Endodermal cell (in vitro differentiated cells): ENCODE results near the gene DISP1. TPM values are rescaled to one million over a fixed set of nuclear protein-coding genes. Genes with fewer than 3 reads are reported as not detected.

Experiments
- DNase-seq: peaks from one replicate; pipeline ENCODE4 v3.0.0-alpha.2; 2017
- H3K27ac ChIP-seq: 2 replicates; pipeline ENCODE4 v1.5.1; 2013; ENCODE audit warnings: mild to moderate bottlenecking, low read depth, low read length, moderate library complexity
- H3K27me3 ChIP-seq: 2 replicates; pipeline ENCODE4 v1.6.1; 2013; ENCODE audit warnings: mild to moderate bottlenecking, low read length, moderate library complexity; ENCODE audit not compliant: insufficient read depth, control insufficient read depth, poor library complexity, severe bottlenecking
- H3K36me3 ChIP-seq: 2 replicates; pipeline ENCODE4 v1.7.0; 2013; ENCODE audit warnings: mild to moderate bottlenecking, low read length, moderate library complexity; ENCODE audit not compliant: control insufficient read depth, insufficient read depth
- H3K4me1 ChIP-seq: one replicate; pipeline ENCODE4 v1.7.0; 2013; ENCODE audit warnings: low read length; ENCODE audit not compliant: control insufficient read depth, insufficient read depth
- H3K4me3 ChIP-seq: 2 replicates; pipeline ENCODE4 v1.5.1; 2013; ENCODE audit warnings: mild to moderate bottlenecking, low read length, moderate library complexity
- H3K9ac ChIP-seq: 2 replicates; pipeline ENCODE4 v1.6.1; 2013; ENCODE audit warnings: mild to moderate bottlenecking, low read length, moderate library complexity; ENCODE audit not compliant: poor library complexity, severe bottlenecking; ENCODE audit errors: extremely low read depth
- H3K9me3 ChIP-seq: 2 replicates; pipeline ENCODE4 v1.6.1; 2013; ENCODE audit warnings: mild to moderate bottlenecking, low read length, moderate library complexity; ENCODE audit not compliant: control insufficient read depth
- H3K27ac Mint-ChIP-seq: 2 replicates; pipeline ENCODE4 v1.8.0; 2020; ENCODE audit warnings: mixed read lengths
- H3K27me3 Mint-ChIP-seq: 2 replicates; pipeline ENCODE4 v1.8.0; 2021; ENCODE audit warnings: mild to moderate bottlenecking, mixed read lengths; ENCODE audit not compliant: insufficient read depth
- H3K36me3 Mint-ChIP-seq: 2 replicates; pipeline ENCODE4 v1.8.0; 2020; ENCODE audit warnings: low read depth, mixed read lengths
- H3K4me1 Mint-ChIP-seq: 2 replicates; pipeline ENCODE4 v1.8.0; 2020; ENCODE audit warnings: mixed read lengths
- H3K4me3 Mint-ChIP-seq: 2 replicates; pipeline ENCODE4 v1.8.0; 2020; ENCODE audit warnings: mild to moderate bottlenecking, moderate library complexity, mixed read lengths
- H3K9me3 Mint-ChIP-seq: 2 replicates; pipeline ENCODE4 v1.8.0; 2020; ENCODE audit warnings: mild to moderate bottlenecking, mixed read lengths
- CTCF ChIP-seq: fragments of 200-600 bp; sonication (generic); conservative IDR thresholded peaks from 2 replicates; pipeline ENCODE4 v1.5.0; 2021; ENCODE audit warnings: antibody characterized with exemption, mild to moderate bottlenecking
- WGBS, 2 experiments: methylation state at CpG; one replicate each; pipeline versions ENCODE4 v1.1.5 to v1.1.7; 2013; ENCODE audit warnings: missing lambda C conversion rate in 2 of 2, mixed read lengths in 1 of 2; ENCODE audit not compliant: insufficient coverage in 1 of 2, insufficient read length in 1 of 2; 5-methylcytosine and 5-hydroxymethylcytosine counted together
- total RNA-seq, 2 donors: library from RNA; stranded (reverse); fragmentation: NEBNext Ultra II Directional in 1 of 2; extraction: Animal tissue kit (Norgen Biotek cat#: 25700) in 1 of 2; gene quantifications; 2 replicates in 1 of 2; 3 replicates in 1 of 2; pipeline ENCODE4 v1.2.1, GENCODE V29; 2021

Gene DISP1
- total RNA-seq, 2 donors from 2014 or later = 6.1 to 7.5 TPM

DNA sequence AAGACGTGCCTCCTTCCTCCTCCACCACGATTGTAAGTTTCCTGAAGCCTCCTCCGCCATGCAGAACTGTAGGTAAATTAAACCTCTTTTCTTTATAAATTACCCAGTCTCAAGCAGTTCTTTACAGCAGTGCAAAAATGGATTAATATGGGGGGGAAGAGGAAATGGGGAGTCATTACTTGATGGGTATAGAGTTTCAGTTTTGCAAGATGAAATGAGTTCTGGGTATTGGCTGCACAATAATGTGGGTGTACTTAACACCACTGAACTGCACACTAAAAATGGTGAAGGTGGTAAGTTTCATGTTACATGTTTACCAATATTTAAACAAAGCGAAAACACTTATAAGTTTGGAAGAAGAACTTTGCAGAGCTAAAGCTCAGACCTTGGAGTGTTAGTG, 24.3 kb upstream of the DISP1 start:
- Mint-ChIP-seq H3K4me1 (peaks cover 3% of the 10 kb centered on the region), H3K27me3 (peaks cover 13% of the 10 kb centered on the region), H3K36me3 (peaks cover 2% of the 10 kb centered on the region), H3K27ac (no peak overlapping the region), H3K4me3 (no peak overlapping the region), H3K9me3 (peaks cover 13% of the 10 kb centered on the region)
- no peak overlapping the region for H3K27ac ChIP-seq
- no peak for DNase-seq
- no peaks in the 10 kb centered on the region for H3K36me3 ChIP-seq
- peaks cover 14% of the 10 kb centered on the region for H3K9me3 ChIP-seq
- no peaks in the 10 kb centered on the region for H3K27me3 ChIP-seq
- no peaks in the 10 kb centered on the region for H3K4me1 ChIP-seq
- H3K9ac ChIP-seq = no peak overlapping the region
- no peak for TF ChIP-seq CTCF
- 87% methylated on average over 4 of the region's 4 CpGs; no CpG with 5 or more reads in 1 of the 2 experiments for WGBS, 2 experiments
- no peak overlapping the region for H3K4me3 ChIP-seq

GRCh38 chr1:222791006-222791710, 23.7 kb upstream of the DISP1 start:
- TF ChIP-seq CTCF = no peak
- H3K4me1 Mint-ChIP-seq = peaks cover 3% of the 10 kb centered on the region
- DNase-seq = no peak
- no peaks in the 10 kb centered on the region for H3K4me1 ChIP-seq
- no peak overlapping the region for H3K27ac Mint-ChIP-seq
- no peak overlapping the region for H3K27ac ChIP-seq
- H3K4me3 Mint-ChIP-seq = no peak overlapping the region
- H3K9me3 Mint-ChIP-seq = peaks cover 13% of the 10 kb centered on the region
- H3K4me3 ChIP-seq = no peak overlapping the region
- H3K27me3 Mint-ChIP-seq = peaks cover 13% of the 10 kb centered on the region
- no peaks in the 10 kb centered on the region for H3K27me3 ChIP-seq
- H3K9ac ChIP-seq = no peak overlapping the region
- WGBS, 2 experiments = 92 to 100% methylated on average over 2 to 4 of the region's 4 CpGs
- peaks cover 14% of the 10 kb centered on the region for H3K9me3 ChIP-seq
- H3K36me3 Mint-ChIP-seq = peaks cover 2% of the 10 kb centered on the region
- no peaks in the 10 kb centered on the region for H3K36me3 ChIP-seq

DNA sequence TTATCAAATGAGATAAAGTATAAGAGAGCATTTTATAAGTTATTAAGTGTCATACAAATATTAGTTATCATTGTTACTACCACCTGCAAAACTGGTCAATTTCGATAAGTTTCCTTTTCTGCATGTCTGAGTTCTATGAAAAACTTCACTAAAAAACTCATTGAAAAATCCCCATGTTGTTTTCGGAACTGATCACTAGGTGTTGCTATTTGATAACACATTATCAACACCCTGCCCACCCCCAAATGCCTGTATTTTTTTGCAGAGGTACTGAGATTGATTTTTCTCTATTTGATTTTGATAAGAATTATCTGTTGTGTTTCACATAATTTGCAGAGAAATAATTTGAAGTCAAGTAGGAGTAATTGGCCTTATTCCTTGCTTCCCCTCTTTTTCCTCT, 22.1 kb upstream of the DISP1 start:
- Mint-ChIP-seq H3K4me1 (peaks cover 3% of the 10 kb centered on the region), H3K27me3 (peaks cover 10% of the 10 kb centered on the region), H3K9me3 (peaks cover 13% of the 10 kb centered on the region), H3K27ac (no peak overlapping the region), H3K4me3 (no peak overlapping the region), H3K36me3 (peaks cover 2% of the 10 kb centered on the region)
- TF ChIP-seq CTCF = peak; percentile 81
- no peak overlapping the region for H3K27ac ChIP-seq
- peaks cover 14% of the 10 kb centered on the region for H3K9me3 ChIP-seq
- H3K36me3 ChIP-seq = no peaks in the 10 kb centered on the region
- 17 to 21% methylated on average over 1 to 2 of the region's 2 CpGs for whole genome bisulfite sequencing, 2 experiments
- no peak overlapping the region for H3K4me3 ChIP-seq
- H3K9ac ChIP-seq = no peak overlapping the region
- no peaks in the 10 kb centered on the region for H3K27me3 ChIP-seq
- no peak for DNase-seq
- H3K4me1 ChIP-seq = no peaks in the 10 kb centered on the region
